Neural cell (in vitro differentiated cells): ENCODE data around the gene BSCL2. TPM values are rescaled to one million over a fixed set of nuclear protein-coding genes. Genes with fewer than 3 reads are reported as not detected.

Source experiments
- H2AFZ ChIP-seq: fragments of 200-600, 300-800 bp; sonication (generic), shearing (Covaris generic); 2 replicates; pipeline ENCODE4 v1.6.0; 2014; ENCODE audit warnings: low read depth, mild to moderate bottlenecking, antibody characterized with exemption, low read length, moderate library complexity
- H3F3A ChIP-seq: fragments of 200-600 bp; shearing (Covaris generic); 2 replicates; pipeline ENCODE4 v1.6.1; 2016; ENCODE audit warnings: mild to moderate bottlenecking, moderate library complexity, mixed read lengths, antibody characterized with exemption, low read length; ENCODE audit not compliant: insufficient read depth, poor library complexity, severe bottlenecking
- H3K27ac ChIP-seq: fragments of 200-600, 300-800 bp; sonication (generic), shearing (Covaris generic); 2 replicates; pipeline ENCODE4 v1.5.1; 2014; ENCODE audit warnings: mild to moderate bottlenecking, low read length, moderate library complexity
- H3K27me3 ChIP-seq: fragments of 300-800, 200-600 bp; sonication (generic), shearing (Covaris generic); 2 replicates; pipeline ENCODE4 v1.6.0; 2014; ENCODE audit warnings: mild to moderate bottlenecking, low read depth, low read length, moderate library complexity; ENCODE audit not compliant: insufficient read depth
- H3K36me3 ChIP-seq: fragments of 300-800, 200-600 bp; sonication (generic), shearing (Covaris generic); 2 replicates; pipeline ENCODE4 v1.5.1; 2014; ENCODE audit warnings: mild to moderate bottlenecking, antibody characterized with exemption, low read length, moderate library complexity; ENCODE audit not compliant: insufficient read depth
- H3K4me2 ChIP-seq: fragments of 300-800, 200-600 bp; sonication (generic), shearing (Covaris generic); 2 replicates; pipeline ENCODE4 v1.6.0; 2014; ENCODE audit warnings: mild to moderate bottlenecking, low read length
- H3K4me3 ChIP-seq: fragments of 300-800, 200-600 bp; sonication (generic), shearing (Covaris generic); 2 replicates; pipeline ENCODE4 v1.5.1; 2014; ENCODE audit warnings: mild to moderate bottlenecking, low read length, moderate library complexity
- H3K79me2 ChIP-seq: fragments of 200-600 bp; shearing (Covaris generic); replicated peaks from 2 replicates; pipeline ENCODE4 v1.6.0; 2014; ENCODE audit warnings: mild to moderate bottlenecking, low read length, moderate library complexity; ENCODE audit not compliant: insufficient read depth
- H3K9ac ChIP-seq: fragments of 300-800, 200-600 bp; sonication (generic), shearing (Covaris generic); 2 replicates; pipeline ENCODE4 v1.6.1; 2016; ENCODE audit warnings: mild to moderate bottlenecking, low read length, mixed read lengths
- H3K9me2 ChIP-seq: fragments of 200-600 bp; shearing (Covaris generic); 2 replicates; pipeline ENCODE4 v1.6.1; 2016; ENCODE audit warnings: mild to moderate bottlenecking, low read length, mixed read lengths; ENCODE audit not compliant: insufficient read depth
- H3K9me3 ChIP-seq: fragments of 200-600, 300-800 bp; sonication (generic), shearing (Covaris generic); 2 replicates; pipeline ENCODE4 v1.6.1; 2016; ENCODE audit warnings: mild to moderate bottlenecking, mixed run types, low read length, moderate library complexity, mixed read lengths
- H4K20me1 ChIP-seq: fragments of 200-600 bp; shearing (Covaris generic); 2 replicates; pipeline ENCODE4 v1.6.1; 2016; ENCODE audit warnings: mild to moderate bottlenecking, mixed run types; ENCODE audit not compliant: insufficient read depth
- EP300 ChIP-seq: fragments of 450-650 bp; conservative IDR thresholded peaks from 2 replicates; pipeline ENCODE4 v1.6.1; 2014; ENCODE audit warnings: antibody characterized with exemption, mild to moderate bottlenecking, moderate library complexity; ENCODE audit not compliant: poor library complexity, severe bottlenecking
- EZH2 ChIP-seq: fragments of 200-600, 300-800 bp; shearing (Covaris generic), sonication (generic); IDR thresholded peaks from 2 replicates; pipeline ENCODE4 v1.6.1; 2014; ENCODE audit warnings: antibody characterized with exemption, low read length, borderline replicate concordance, mild to moderate bottlenecking; ENCODE audit not compliant: insufficient read depth, poor library complexity, severe bottlenecking
- MXI1 ChIP-seq: fragments of 450-650 bp; conservative IDR thresholded peaks from 2 replicates; pipeline ENCODE4 v1.6.1; 2014; ENCODE audit warnings: antibody characterized with exemption, mild to moderate bottlenecking; ENCODE audit not compliant: poor library complexity, severe bottlenecking
- POLR2AphosphoS5 ChIP-seq: IDR thresholded peaks from 2 replicates; pipeline ENCODE4 v1.6.1; 2012
- RAD21 ChIP-seq: fragments of 450-650 bp; conservative IDR thresholded peaks from 2 replicates; pipeline ENCODE4 v1.6.1; 2014; ENCODE audit warnings: antibody characterized with exemption, mild to moderate bottlenecking, moderate library complexity
- REST ChIP-seq: IDR thresholded peaks from 2 replicates; pipeline ENCODE4 v1.6.1; 2012; ENCODE audit warnings: borderline replicate concordance
- SMC3 ChIP-seq: fragments of 450-650 bp; conservative IDR thresholded peaks from 2 replicates; pipeline ENCODE4 v1.6.1; 2014; ENCODE audit warnings: antibody characterized with exemption, mild to moderate bottlenecking, moderate library complexity; ENCODE audit not compliant: poor library complexity
- TAF1 ChIP-seq: IDR thresholded peaks from 2 replicates; pipeline ENCODE4 v1.6.1; 2012; ENCODE audit warnings: low read depth
- polyA plus RNA-seq: library from polyadenylated mRNA; depleted of rRNA; stranded (reverse); fragments of >200 nt; gene quantifications from 2 replicates; pipeline ENCODE4 v1.2.3, GENCODE V29; 2014
- TF ChIP-seq, protein P1 (sequence below): fragments of 450-650 bp; IDR thresholded peaks from 2 replicates; pipeline ENCODE4 v1.5.1; 2014; ENCODE audit warnings: antibody characterized with exemption, mild to moderate bottlenecking, moderate library complexity; ENCODE audit not compliant: poor library complexity, severe bottlenecking

Gene BSCL2
- polyA plus RNA-seq, 1 donor from 2014 or later, result 304 TPM

DNA sequence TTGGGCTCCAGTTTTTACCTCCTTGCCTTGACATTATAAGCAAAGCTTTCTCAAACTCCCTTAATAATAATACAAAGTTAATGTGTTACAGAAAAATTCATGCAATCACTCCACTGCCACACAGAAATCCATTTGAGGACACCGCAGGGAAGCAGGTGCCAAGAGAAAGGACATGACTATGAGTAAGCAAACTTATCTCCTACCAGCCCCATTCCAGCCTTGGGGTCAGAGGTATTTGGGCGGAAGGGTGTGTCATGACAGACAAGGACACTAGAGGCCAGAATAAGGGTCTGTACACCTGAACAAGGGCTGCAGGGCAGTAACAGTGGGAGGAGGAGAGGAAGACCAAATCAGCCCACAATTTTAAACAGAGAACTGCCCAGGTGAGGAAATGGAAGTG is 6.1 kb upstream of the BSCL2 start:
- no peak overlapping the region for H3K4me2 ChIP-seq
- no peak overlapping the region for H3K9ac ChIP-seq
- no peaks in the 10 kb centered on the region for H3K9me3 ChIP-seq
- no peaks in the 10 kb centered on the region for H3K9me2 ChIP-seq
- TF ChIP-seq EP300, result no peak
- TF ChIP-seq SMC3, result no peak
- no peak for TF ChIP-seq POLR2AphosphoS5
- TF ChIP-seq MXI1, result no peak
- no peak for TF ChIP-seq REST
- no peak for TF ChIP-seq RAD21
- no peak for TF ChIP-seq EZH2
- TF ChIP-seq, protein P1, sequence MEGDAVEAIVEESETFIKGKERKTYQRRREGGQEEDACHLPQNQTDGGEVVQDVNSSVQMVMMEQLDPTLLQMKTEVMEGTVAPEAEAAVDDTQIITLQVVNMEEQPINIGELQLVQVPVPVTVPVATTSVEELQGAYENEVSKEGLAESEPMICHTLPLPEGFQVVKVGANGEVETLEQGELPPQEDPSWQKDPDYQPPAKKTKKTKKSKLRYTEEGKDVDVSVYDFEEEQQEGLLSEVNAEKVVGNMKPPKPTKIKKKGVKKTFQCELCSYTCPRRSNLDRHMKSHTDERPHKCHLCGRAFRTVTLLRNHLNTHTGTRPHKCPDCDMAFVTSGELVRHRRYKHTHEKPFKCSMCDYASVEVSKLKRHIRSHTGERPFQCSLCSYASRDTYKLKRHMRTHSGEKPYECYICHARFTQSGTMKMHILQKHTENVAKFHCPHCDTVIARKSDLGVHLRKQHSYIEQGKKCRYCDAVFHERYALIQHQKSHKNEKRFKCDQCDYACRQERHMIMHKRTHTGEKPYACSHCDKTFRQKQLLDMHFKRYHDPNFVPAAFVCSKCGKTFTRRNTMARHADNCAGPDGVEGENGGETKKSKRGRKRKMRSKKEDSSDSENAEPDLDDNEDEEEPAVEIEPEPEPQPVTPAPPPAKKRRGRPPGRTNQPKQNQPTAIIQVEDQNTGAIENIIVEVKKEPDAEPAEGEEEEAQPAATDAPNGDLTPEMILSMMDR, result no peak
- TF ChIP-seq TAF1, result no peak
- peaks cover 11% of the 10 kb centered on the region for H3K36me3 ChIP-seq
- H2AFZ ChIP-seq, result no peak overlapping the region
- peaks cover 9% of the 10 kb centered on the region for H3K79me2 ChIP-seq
- H4K20me1 ChIP-seq, result no peaks in the 10 kb centered on the region
- no peak overlapping the region for H3K27ac ChIP-seq
- no peaks in the 10 kb centered on the region for H3K27me3 ChIP-seq
- no peak overlapping the region for H3K4me3 ChIP-seq
- no peaks in the 10 kb centered on the region for H3F3A ChIP-seq

DNA sequence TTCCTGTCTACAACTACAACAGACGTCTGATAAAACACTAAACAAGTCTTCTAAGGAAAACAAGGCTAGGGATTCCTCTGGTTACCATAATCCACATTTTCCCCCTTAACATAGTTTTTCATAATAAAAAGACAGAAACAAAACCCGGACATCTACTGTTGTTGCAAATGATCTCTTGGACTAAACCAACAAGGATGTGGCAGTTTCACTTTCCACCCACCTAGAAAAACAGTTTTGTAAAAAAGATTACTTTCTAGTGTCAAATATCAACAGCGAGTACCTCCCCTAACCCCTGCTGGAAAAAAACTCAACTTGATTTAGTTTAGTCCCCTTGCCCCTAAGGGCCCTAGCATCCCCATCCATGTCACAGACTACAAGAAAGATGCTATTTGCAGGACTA is 5.6 kb upstream of the BSCL2 start:
- Histone ChIP-seq H3F3A (peaks cover 3% of the 10 kb centered on the region), H3K27me3 (no peaks in the 10 kb centered on the region), H3K4me2 (no peak overlapping the region), H3K9ac (no peak overlapping the region), H3K4me3 (no peak overlapping the region), H3K79me2 (peaks cover 14% of the 10 kb centered on the region), H4K20me1 (no peaks in the 10 kb centered on the region), H3K27ac (no peak overlapping the region), H3K9me3 (no peaks in the 10 kb centered on the region), H2AFZ (no peak overlapping the region), H3K9me2 (no peaks in the 10 kb centered on the region), H3K36me3 (peaks cover 11% of the 10 kb centered on the region)
- TF ChIP-seq EZH2, result no peak
- TF ChIP-seq TAF1, result no peak
- no peak for TF ChIP-seq RAD21
- TF ChIP-seq REST, result no peak
- TF ChIP-seq, protein P1, result no peak
- TF ChIP-seq SMC3, result no peak
- TF ChIP-seq MXI1, result no peak
- TF ChIP-seq EP300, result no peak
- no peak for TF ChIP-seq POLR2AphosphoS5
